Measurements from ENCODE around the gene ILF2.
"Not testable (repeated sequence)": the region's sequence is repeated elsewhere in the genome, so short reads cannot be mapped to it uniquely, and the experiment has no call there.

- TF ChIP-seq POLR2A, CTCF (IDR thresholded peaks at IDR 0.05): not testable (repeated sequence)
Observed at GRCh38 chr1:153671628-153672353, 998 bp upstream of the ILF2 start.
